K562 (cell line): ENCODE data around the gene TRMT2A. TPM values are rescaled to one million over a fixed set of nuclear protein-coding genes. Genes with fewer than 3 reads are reported as not detected.

Experiments
- GTF3C2 ChIP-seq: IDR thresholded peaks from 3 replicates; pipeline ENCODE4 v1.6.1; 2011; ENCODE audit warnings: borderline replicate concordance, mild to moderate bottlenecking, moderate library complexity; ENCODE audit not compliant: insufficient read length; ENCODE audit errors: extremely low read depth
- LARP7 ChIP-seq: fragments of 450-650 bp; IDR thresholded peaks from 2 replicates; pipeline ENCODE4 v1.6.1; 2016
- NFE2 ChIP-seq: IDR thresholded peaks from 2 replicates; pipeline ENCODE4 v1.6.1; 2014; ENCODE audit warnings: antibody characterized with exemption, low read depth
- NKRF ChIP-seq: fragments of 450-650 bp; IDR thresholded peaks from 2 replicates; pipeline ENCODE4 v1.6.1; 2016; ENCODE audit warnings: borderline replicate concordance
- SMARCB1 ChIP-seq: IDR thresholded peaks from 2 replicates; pipeline ENCODE4 v1.6.1; 2011; ENCODE audit warnings: improper control_type of control experiment, low read depth; ENCODE audit not compliant: insufficient read length
- TAF15 ChIP-seq: fragments of 200-400 bp; formaldehyde crosslinking; IDR thresholded peaks from 2 replicates; pipeline ENCODE4 v1.6.1; 2017; ENCODE audit warnings: mild to moderate bottlenecking, low read depth, low read length, moderate library complexity
- TAF7 ChIP-seq: fragments of 450-650 bp; IDR thresholded peaks from 2 replicates; pipeline ENCODE4 v1.6.1; 2016; ENCODE audit warnings: missing genetic modification characterization, missing compliant biosample characterization
- ZEB2 ChIP-seq: fragments of 450-650 bp; IDR thresholded peaks from 2 replicates; pipeline ENCODE4 v1.6.1; 2016
- ZFP30 ChIP-seq: fragments of 250-450 bp; sonication (Bioruptor Pico); IDR thresholded peaks from 2 replicates; pipeline ENCODE4 v1.8.0; 2022; ENCODE audit warnings: moderate library complexity, mild to moderate bottlenecking, inconsistent platforms, borderline replicate concordance
- ZNF133 ChIP-seq: fragments of 250-450 bp; sonication (Bioruptor Pico); IDR thresholded peaks from 2 replicates; pipeline ENCODE4 v1.4.0; 2020; ENCODE audit warnings: mild to moderate bottlenecking
- ZNF175 ChIP-seq: fragments of 200-800 bp; sonication (Bioruptor generic); IDR thresholded peaks from 2 replicates; pipeline ENCODE4 v1.6.1; 2016; ENCODE audit warnings: low read depth, mild to moderate bottlenecking, missing genetic modification characterization, missing compliant biosample characterization
- ZNF232 ChIP-seq: sonication (generic); formaldehyde crosslinking; IDR thresholded peaks from 2 replicates; pipeline ENCODE4 v1.8.0; 2022; ENCODE audit warnings: mild to moderate bottlenecking, missing genetic modification reagents
- ZNF668 ChIP-seq: fragments of 250-450 bp; sonication (Bioruptor Pico); IDR thresholded peaks from 2 replicates; pipeline ENCODE4 v1.8.0; 2022; ENCODE audit warnings: mild to moderate bottlenecking, inconsistent platforms
- ZNF764 ChIP-seq: fragments of 250-450 bp; sonication (Bioruptor Pico); IDR thresholded peaks from 2 replicates; pipeline ENCODE4 v1.4.0; 2020; ENCODE audit warnings: low read depth, mild to moderate bottlenecking, moderate library complexity
- ZZZ3 ChIP-seq: fragments of 450-650 bp; IDR thresholded peaks from 2 replicates; pipeline ENCODE4 v1.6.1; 2016; ENCODE audit warnings: antibody characterized with exemption, mild to moderate bottlenecking, moderate library complexity
- polyA plus RNA-seq, 8 experiments: library from polyadenylated mRNA; depleted of rRNA in 4 of 8; stranded (reverse) in 5 of 8; unstranded in 3 of 8; fragments of >200 nt; fragmentation: Nextera tagmentation in 2 of 8; fragmentation: Illumina TruSeq in 1 of 8; extraction: Ambion mirVana in 2 of 8; extraction: Trizol in 1 of 8; gene quantifications; 2 replicates each; pipeline versions ENCODE4 v1.2.1 to v1.2.3, GENCODE V29; 2011 to 2014; ENCODE audit warnings: inconsistent platforms in 1 of 8, missing spikeins in 1 of 8
- total RNA-seq, 7 experiments: library from RNA; depleted of rRNA in 6 of 7; stranded (reverse); fragments of >200 nt in 6 of 7; fragmentation: Illumina TruSeq in 2 of 7; extraction: Trizol in 2 of 7; gene quantifications; 2 replicates each; pipeline versions ENCODE4 v1.2.1 to v1.2.3, GENCODE V29; 2011 to 2021; ENCODE audit warnings: low replicate concordance in 1 of 7
- TF ChIP-seq, protein P1 (sequence below): sonication (generic); formaldehyde crosslinking; IDR thresholded peaks from 2 replicates; pipeline ENCODE4 v1.8.0; 2022; ENCODE audit warnings: mild to moderate bottlenecking, missing genetic modification reagents
- TF ChIP-seq, protein P2 (sequence below), 2 experiments: fragments of 450-650 bp in 1 of 2; IDR thresholded peaks; 2 replicates each; pipeline ENCODE4 v1.6.1; 2011 to 2017; ENCODE audit warnings: low read depth in 2 of 2, antibody characterized with exemption in 1 of 2, borderline replicate concordance in 1 of 2, low read length in 1 of 2, mild to moderate bottlenecking in 1 of 2, mixed read lengths in 1 of 2; ENCODE audit not compliant: control insufficient read depth in 1 of 2

Gene TRMT2A
- total and polyA plus RNA-seq, 9 of the 15 experiments (the other 6 are each of a cell fraction or from before 2014, with no cell fraction given): 1.6 to 265 (median 140) TPM

DNA sequence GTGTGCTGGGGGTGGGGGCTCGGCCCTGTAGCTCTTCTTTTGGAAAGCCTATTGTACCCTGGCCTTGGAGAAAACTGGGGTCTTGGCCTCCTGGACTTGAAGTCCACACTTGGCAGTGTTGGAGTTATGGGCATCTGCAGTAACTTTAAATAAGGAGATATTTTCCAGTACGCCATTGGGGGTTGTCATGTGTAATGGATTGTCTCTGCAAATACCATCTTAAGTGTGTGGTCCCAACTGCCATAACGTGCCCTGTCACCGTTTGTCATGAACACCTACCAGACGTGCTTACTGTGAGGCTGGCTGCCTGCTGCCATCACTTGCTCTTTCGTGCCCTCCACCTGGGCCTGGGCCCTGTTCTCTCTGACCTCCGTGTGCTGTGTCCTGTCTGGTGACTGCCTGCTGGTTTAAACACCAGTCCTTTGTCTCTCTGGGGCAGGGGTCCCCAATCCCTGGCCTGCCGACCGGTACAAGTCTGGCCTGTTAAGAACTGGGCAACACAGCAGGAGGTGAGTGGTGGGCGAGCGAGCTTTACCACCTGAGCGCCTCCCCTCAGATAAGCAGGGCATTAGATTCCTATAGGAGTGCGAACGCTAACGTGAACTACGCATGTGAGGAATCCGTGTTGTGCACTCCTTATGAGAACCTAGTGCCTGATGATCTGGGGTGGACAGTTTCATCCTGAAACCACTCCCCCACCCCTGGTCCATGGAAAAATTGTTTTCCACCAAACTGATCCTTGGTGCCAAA is 11.0 kb upstream of the TRMT2A start (continued):
- no peak for TF ChIP-seq GTF3C2
- 0 out of 2 replicates have a peak, but pooled peaks have one; percentile 5 for TF ChIP-seq NFE2
- TF ChIP-seq, protein P1, sequence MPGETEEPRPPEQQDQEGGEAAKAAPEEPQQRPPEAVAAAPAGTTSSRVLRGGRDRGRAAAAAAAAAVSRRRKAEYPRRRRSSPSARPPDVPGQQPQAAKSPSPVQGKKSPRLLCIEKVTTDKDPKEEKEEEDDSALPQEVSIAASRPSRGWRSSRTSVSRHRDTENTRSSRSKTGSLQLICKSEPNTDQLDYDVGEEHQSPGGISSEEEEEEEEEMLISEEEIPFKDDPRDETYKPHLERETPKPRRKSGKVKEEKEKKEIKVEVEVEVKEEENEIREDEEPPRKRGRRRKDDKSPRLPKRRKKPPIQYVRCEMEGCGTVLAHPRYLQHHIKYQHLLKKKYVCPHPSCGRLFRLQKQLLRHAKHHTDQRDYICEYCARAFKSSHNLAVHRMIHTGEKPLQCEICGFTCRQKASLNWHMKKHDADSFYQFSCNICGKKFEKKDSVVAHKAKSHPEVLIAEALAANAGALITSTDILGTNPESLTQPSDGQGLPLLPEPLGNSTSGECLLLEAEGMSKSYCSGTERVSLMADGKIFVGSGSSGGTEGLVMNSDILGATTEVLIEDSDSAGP (CRISPR knock-in tag): no peak
- no peak for TF ChIP-seq ZNF175 (CRISPR knock-in tag)
- TF ChIP-seq NKRF: no peak
- no peak for TF ChIP-seq TAF15
- peak; percentile 33; the same call in 1 of the 2 replicates for TF ChIP-seq ZFP30 (CRISPR knock-in tag)
- TF ChIP-seq ZEB2: no peak
- TF ChIP-seq LARP7: no peak
- TF ChIP-seq, protein P2, sequence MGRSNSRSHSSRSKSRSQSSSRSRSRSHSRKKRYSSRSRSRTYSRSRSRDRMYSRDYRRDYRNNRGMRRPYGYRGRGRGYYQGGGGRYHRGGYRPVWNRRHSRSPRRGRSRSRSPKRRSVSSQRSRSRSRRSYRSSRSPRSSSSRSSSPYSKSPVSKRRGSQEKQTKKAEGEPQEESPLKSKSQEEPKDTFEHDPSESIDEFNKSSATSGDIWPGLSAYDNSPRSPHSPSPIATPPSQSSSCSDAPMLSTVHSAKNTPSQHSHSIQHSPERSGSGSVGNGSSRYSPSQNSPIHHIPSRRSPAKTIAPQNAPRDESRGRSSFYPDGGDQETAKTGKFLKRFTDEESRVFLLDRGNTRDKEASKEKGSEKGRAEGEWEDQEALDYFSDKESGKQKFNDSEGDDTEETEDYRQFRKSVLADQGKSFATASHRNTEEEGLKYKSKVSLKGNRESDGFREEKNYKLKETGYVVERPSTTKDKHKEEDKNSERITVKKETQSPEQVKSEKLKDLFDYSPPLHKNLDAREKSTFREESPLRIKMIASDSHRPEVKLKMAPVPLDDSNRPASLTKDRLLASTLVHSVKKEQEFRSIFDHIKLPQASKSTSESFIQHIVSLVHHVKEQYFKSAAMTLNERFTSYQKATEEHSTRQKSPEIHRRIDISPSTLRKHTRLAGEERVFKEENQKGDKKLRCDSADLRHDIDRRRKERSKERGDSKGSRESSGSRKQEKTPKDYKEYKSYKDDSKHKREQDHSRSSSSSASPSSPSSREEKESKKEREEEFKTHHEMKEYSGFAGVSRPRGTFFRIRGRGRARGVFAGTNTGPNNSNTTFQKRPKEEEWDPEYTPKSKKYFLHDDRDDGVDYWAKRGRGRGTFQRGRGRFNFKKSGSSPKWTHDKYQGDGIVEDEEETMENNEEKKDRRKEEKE (IDR thresholded peaks at IDR 0.05; ENCODE audit: borderline replicate concordance in 1 of 2, control insufficient read depth in 1 of 2, low read depth in 2 of 2, low read length in 1 of 2): peak in 1 of 2 experiments; percentile 16; a peak in 1 of 4 replicates
- no peak for TF ChIP-seq ZZZ3
- no peak for TF ChIP-seq ZNF232 (CRISPR knock-in tag)
- no peak for TF ChIP-seq ZNF764 (CRISPR knock-in tag)
- no peak for TF ChIP-seq TAF7 (tag)
- TF ChIP-seq ZNF133: no peak
- 0 out of 2 replicates have a peak, but pooled peaks have one; percentile 12 for TF ChIP-seq ZNF668 (CRISPR knock-in tag)
- no peak for TF ChIP-seq SMARCB1
